CD4-positive, alpha-beta T cell (primary cell): Measurements from ENCODE around the gene ZNF394. TPM values are rescaled to one million over a fixed set of nuclear protein-coding genes. Genes with fewer than 3 reads are reported as not detected.
"Not testable (repeated sequence)": the region's sequence is repeated elsewhere in the genome, so short reads cannot be mapped to it uniquely, and the experiment has no call there.

ENCODE experiments used
- ATAC-seq: fragments of 200-7000 bp; cut with Tn5 transposase; one replicate; pipeline ENCODE4 v1.10.0; 2022; ENCODE audit warnings: mild to moderate bottlenecking; ENCODE audit not compliant: poor library complexity
- CTCF ChIA-PET: fragments of 350-600 bp; sonication (Branson Sonifier 250); formaldehyde crosslinking; loops from one replicate; lab custom pipeline; 2021; ENCODE audit warnings: antibody characterized with exemption, inconsistent platforms; lab: Charles Lee
- POLR2A ChIA-PET: fragments of 350-600 bp; sonication (Branson Sonifier 250); formaldehyde crosslinking; loops from one replicate; lab custom pipeline; 2021; ENCODE audit warnings: antibody characterized with exemption, inconsistent platforms; lab: Charles Lee
- DNase-seq, 14 experiments: peaks; one replicate each; pipeline ENCODE4 v3.0.0-alpha.2; 2013 to 2020; ENCODE audit warnings: mixed read lengths in 2 of 14
- H3K27ac ChIP-seq, 2 donors: one replicate each; pipeline versions ENCODE4 v1.5.1 to v1.7.0; 2013; ENCODE audit warnings: low read length in 2 of 2, low read depth in 1 of 2, mild to moderate bottlenecking in 1 of 2
- H3K27me3 ChIP-seq, 2 experiments: 1 replicate in 1 of 2; 2 replicates in 1 of 2; pipeline versions ENCODE4 v1.6.1 to v1.7.0; 2013; ENCODE audit warnings: low read length in 2 of 2, control low read depth in 1 of 2, mild to moderate bottlenecking in 1 of 2, moderate library complexity in 1 of 2; ENCODE audit not compliant: insufficient read depth in 2 of 2, control insufficient read depth in 1 of 2
- H3K36me3 ChIP-seq: one replicate; pipeline ENCODE4 v1.6.1; 2013; ENCODE audit warnings: low read length, control low read depth; ENCODE audit not compliant: insufficient read depth
- H3K4me1 ChIP-seq: one replicate; pipeline ENCODE4 v1.6.1; 2013; ENCODE audit warnings: low read length, control low read depth; ENCODE audit not compliant: insufficient read depth
- H3K4me3 ChIP-seq: one replicate; pipeline ENCODE4 v1.5.1; 2013; ENCODE audit warnings: mild to moderate bottlenecking, low read length, moderate library complexity
- H3K9me3 ChIP-seq, 2 experiments: 1 replicate in 1 of 2; 2 replicates in 1 of 2; pipeline versions ENCODE4 v1.6.1 to v1.7.0; 2013; ENCODE audit warnings: low read length in 2 of 2, mild to moderate bottlenecking in 2 of 2, control low read depth in 1 of 2, moderate library complexity in 1 of 2; ENCODE audit not compliant: control insufficient read depth in 1 of 2, insufficient read depth in 1 of 2
- H3K27ac Mint-ChIP-seq: one replicate; pipeline ENCODE4 v1.8.0; 2020; ENCODE audit warnings: mixed read lengths
- H3K27me3 Mint-ChIP-seq: one replicate; pipeline ENCODE4 v1.8.0; 2021; ENCODE audit warnings: mixed read lengths
- H3K36me3 Mint-ChIP-seq: one replicate; pipeline ENCODE4 v1.8.0; 2021; ENCODE audit warnings: low read depth, mixed read lengths
- H3K4me1 Mint-ChIP-seq: one replicate; pipeline ENCODE4 v1.8.0; 2021; ENCODE audit warnings: low read depth, mixed read lengths
- H3K4me3 Mint-ChIP-seq: one replicate; pipeline ENCODE4 v1.8.0; 2020; ENCODE audit warnings: mild to moderate bottlenecking, mixed read lengths
- H3K9me3 Mint-ChIP-seq: one replicate; pipeline ENCODE4 v1.8.0; 2020; ENCODE audit warnings: mixed read lengths
- intact Hi-C, 2 experiments: fragments of 100-400 bp; cut with DNase I in 1 of 2; cut with micrococcal nuclease in 1 of 2; formaldehyde crosslinking; loops; one replicate each; pipeline versions ENCODE4 v1.15.1 to v1.9.0; 2023 to 2025; cut with DNase I, micrococcal nuclease
- polyA plus RNA-seq, 2 donors: library from polyadenylated mRNA; unstranded; fragments of 120-200 nt; gene quantifications; one replicate each; pipeline ENCODE4 v1.2.1, GENCODE V29; 2013
- total RNA-seq, 174 experiments: library from RNA in 2 of 174; stranded (reverse) in 2 of 174; gene quantifications; one replicate each; pipeline ENCODE4 v1.2.3 and lab custom pipeline; 2021 to 2026
- TF ChIP-seq, protein P1 (sequence below): fragments of 200-600 bp; IDR thresholded peaks from one replicate; pipeline ENCODE4 v1.8.0; 2022; ENCODE audit warnings: antibody characterized with exemption, mild to moderate bottlenecking

ZNF394 gene
- total RNA-seq (100 to 1,000 TPM; 215 to 223 TPM), total RNA-seq (lab: John Stamatoyannopoulos, UW) (32.1 to 254 (median 101) reads per million in 172 experiments)
- polyA plus RNA-seq (2013, experiment 1 of 2): 32.8 TPM
- polyA plus RNA-seq (2013, experiment 2 of 2): 71.4 TPM

- intact Hi-C loops: loop anchor here (1.0 to 10.0 kb wide), 6 partner anchors 28 to 515 kb away; partner anchors contain the start of genes BUD31 (in 1 of the 2), FAM200A (in 1 of the 2), PDAP1 (in 1 of the 2) and ZKSCAN1 (in 1 of the 2)
- ChIA-PET POLR2A (interaction anchor here (0.6 to 4.5 kb wide), 36 partner anchors 9 to 1718 kb away, joined by 3 to 99 read pairs (median 5); partner anchors contain the start of genes ARPC1A, ATP5MF, BUD31 and CPSF4), CTCF (interaction anchor here (1.1 to 2.0 kb wide), 4 partner anchors 9 to 47 kb away, joined by 3 to 7 read pairs (median 3); no protein-coding TSS in a partner anchor)
- peak; percentile 41 for ATAC-seq
- Mint-ChIP-seq H3K27ac (peak within 1 kb of the TSS; percentile 92), H3K36me3 (peaks cover 49% of the 10 kb centered on the region), H3K4me3 (peak within 1 kb of the TSS; percentile 97), H3K9me3 (no peaks in the 10 kb centered on the region), H3K27me3 (no peaks in the 10 kb centered on the region), H3K4me1 (peaks cover 43% of the 10 kb centered on the region)
- H3K9me3 ChIP-seq: peaks cover 0 to 6% of the 10 kb centered on the region in 2 experiments
- peak within 1 kb of the TSS; percentile 77 for H3K4me3 ChIP-seq
- DNase-seq: peak; percentile 80 to 95 (median 86)
- TF ChIP-seq, protein P1, sequence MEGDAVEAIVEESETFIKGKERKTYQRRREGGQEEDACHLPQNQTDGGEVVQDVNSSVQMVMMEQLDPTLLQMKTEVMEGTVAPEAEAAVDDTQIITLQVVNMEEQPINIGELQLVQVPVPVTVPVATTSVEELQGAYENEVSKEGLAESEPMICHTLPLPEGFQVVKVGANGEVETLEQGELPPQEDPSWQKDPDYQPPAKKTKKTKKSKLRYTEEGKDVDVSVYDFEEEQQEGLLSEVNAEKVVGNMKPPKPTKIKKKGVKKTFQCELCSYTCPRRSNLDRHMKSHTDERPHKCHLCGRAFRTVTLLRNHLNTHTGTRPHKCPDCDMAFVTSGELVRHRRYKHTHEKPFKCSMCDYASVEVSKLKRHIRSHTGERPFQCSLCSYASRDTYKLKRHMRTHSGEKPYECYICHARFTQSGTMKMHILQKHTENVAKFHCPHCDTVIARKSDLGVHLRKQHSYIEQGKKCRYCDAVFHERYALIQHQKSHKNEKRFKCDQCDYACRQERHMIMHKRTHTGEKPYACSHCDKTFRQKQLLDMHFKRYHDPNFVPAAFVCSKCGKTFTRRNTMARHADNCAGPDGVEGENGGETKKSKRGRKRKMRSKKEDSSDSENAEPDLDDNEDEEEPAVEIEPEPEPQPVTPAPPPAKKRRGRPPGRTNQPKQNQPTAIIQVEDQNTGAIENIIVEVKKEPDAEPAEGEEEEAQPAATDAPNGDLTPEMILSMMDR: no peak
- peaks cover 48% of the 10 kb centered on the region for H3K4me1 ChIP-seq
- no peaks in the 10 kb centered on the region for H3K27me3 ChIP-seq
- H3K36me3 ChIP-seq: peaks cover 29% of the 10 kb centered on the region
- H3K27ac ChIP-seq: peak within 1 kb of the TSS; percentile 95 to 97
Measured at GRCh38 chr7:99499721-99500636, at the start of gene ZNF394. ZNF394 (minus strand) TSS chr7:99500281; CDS start chr7:99500093, 188 bp downstream.

- CTCF ChIA-PET, intact Hi-C loops, POLR2A ChIA-PET: not testable (repeated sequence)
Measured at GRCh38 chr7:99549545-99549944, 49.5 kb upstream of the ZNF394 start.

DNA sequence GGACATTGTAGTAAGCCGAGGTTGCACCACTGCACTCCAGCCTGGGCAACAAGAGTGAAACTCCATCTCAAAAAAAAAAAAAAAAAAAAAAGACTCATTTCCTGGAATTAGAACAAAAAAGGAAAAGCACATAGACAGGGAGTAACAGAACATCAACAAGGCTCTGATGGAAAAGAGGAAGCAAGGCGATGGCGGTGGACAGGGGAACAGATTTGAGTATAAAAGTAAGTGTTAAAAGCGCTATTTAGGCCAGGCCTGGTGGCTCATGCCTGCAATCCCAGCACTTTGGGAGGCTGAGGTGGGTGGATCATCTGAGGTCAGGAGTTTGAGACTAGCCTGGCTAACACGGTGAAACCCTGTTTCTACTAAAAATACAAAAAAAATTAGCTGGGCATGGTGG, 45.2 kb upstream of the ZNF394 start:
- H3K27me3 Mint-ChIP-seq, H3K9me3 Mint-ChIP-seq, H3K27ac ChIP-seq, intact Hi-C loops, H3K4me3 ChIP-seq, ATAC-seq, H3K27me3 ChIP-seq, DNase-seq, H3K4me1 Mint-ChIP-seq, POLR2A ChIA-PET, H3K4me1 ChIP-seq, H3K27ac Mint-ChIP-seq, H3K4me3 Mint-ChIP-seq: not testable (repeated sequence)
- peaks cover 16 to 18% of the 10 kb centered on the region in 2 experiments for H3K9me3 ChIP-seq
- H3K36me3 Mint-ChIP-seq: peaks cover 44% of the 10 kb centered on the region
- CTCF ChIA-PET: interaction anchor here (0.7 kb wide), 1 partner anchor 33 kb away, joined by 3 read pairs; no protein-coding TSS in a partner anchor
- peaks cover 12% of the 10 kb centered on the region for H3K36me3 ChIP-seq

More at GRCh38 chr7:99549545-99549944, 49.5 kb upstream of the ZNF394 start:
- H3K9me3 ChIP-seq, DNase-seq, H3K9me3 Mint-ChIP-seq, ATAC-seq, H3K27me3 Mint-ChIP-seq, H3K27me3 ChIP-seq, H3K4me3 ChIP-seq, H3K27ac ChIP-seq: not testable (repeated sequence)
- peaks cover 22% of the 10 kb centered on the region for H3K36me3 ChIP-seq
- Mint-ChIP-seq H3K27ac (peak overlapping the region; percentile 55), H3K4me1 (peaks cover 47% of the 10 kb centered on the region), H3K36me3 (peaks cover 60% of the 10 kb centered on the region), H3K4me3 (peak overlapping the region; percentile 81)
- peaks cover 20% of the 10 kb centered on the region for H3K4me1 ChIP-seq

GRCh38 chr7:99543916-99544315, 43.8 kb upstream of the ZNF394 start:
- Mint-ChIP-seq H3K4me1 (no peaks in the 10 kb centered on the region), H3K9me3 (peaks cover 7% of the 10 kb centered on the region), H3K4me3 (no peak overlapping the region), H3K27ac (no peak overlapping the region), H3K36me3 (peaks cover 37% of the 10 kb centered on the region), H3K27me3 (no peaks in the 10 kb centered on the region)
- Histone ChIP-seq H3K9me3 (peaks cover 23 to 29% of the 10 kb centered on the region in 2 experiments), H3K4me1 (no peaks in the 10 kb centered on the region), H3K27ac (no peak overlapping the region), H3K36me3 (peaks cover 12% of the 10 kb centered on the region), H3K27me3 (no peaks in the 10 kb centered on the region), H3K4me3 (no peak overlapping the region)
- ChIA-PET CTCF (no interaction called here), POLR2A (no interaction called here)
- DNase-seq: no peak
- ATAC-seq: no peak
- TF ChIP-seq, protein P1: no peak
- intact Hi-C loops: no loop called here
